NCI-H1092 treated with DMSO at 0.1 percent for 48 hours (cell line): ENCODE results near the gene RBSN.
"Not testable (repeated sequence)": the region's sequence is repeated elsewhere in the genome, so short reads cannot be mapped to it uniquely, and the experiment has no call there.

Source experiments
- DNase-seq: peaks from one replicate; lab custom pipeline; 2025; lab: John Stamatoyannopoulos, UW

RBSN gene

GRCh38 chr3:15098503-15099363 lies at the start of gene RBSN:
RBSN (minus strand) TSS chr3:15099148; CDS start chr3:15096120, 3,028 bp downstream.
- DNase-seq, result peak; percentile 92

- DNase-seq, result no peak
Observed at GRCh38 chr3:15148614-15149013, 49.7 kb upstream of the RBSN start.

GRCh38 chr3:15136885-15137284 lies 37.9 kb upstream of the RBSN start:
- DNase-seq, result not testable (repeated sequence)

GRCh38 chr3:15134968-15135367 lies 36.0 kb upstream of the RBSN start:
- DNase-seq, result not testable (repeated sequence)

GRCh38 chr3:15128403-15128802 lies 29.5 kb upstream of the RBSN start:
- DNase-seq, result not testable (repeated sequence)

- DNase-seq, result not testable (repeated sequence)
Observed at GRCh38 chr3:15126975-15127374, 28.0 kb upstream of the RBSN start.

- no peak for DNase-seq
Observed at GRCh38 chr3:15122398-15122797, 23.4 kb upstream of the RBSN start.

- DNase-seq, result no peak
Observed at GRCh38 chr3:15121936-15122335, 23.0 kb upstream of the RBSN start.

- peak; percentile 52 for DNase-seq
Observed at GRCh38 chr3:15120986-15121385, 22.0 kb upstream of the RBSN start.

- no peak for DNase-seq
Observed at GRCh38 chr3:15117011-15117410, 18.1 kb upstream of the RBSN start.

GRCh38 chr3:15116032-15116669 lies 17.2 kb upstream of the RBSN start:
- DNase-seq, result no peak

GRCh38 chr3:15114466-15115358 lies 15.8 kb upstream of the RBSN start:
- no peak for DNase-seq

GRCh38 chr3:15113884-15114283 lies 14.9 kb upstream of the RBSN start:
- no peak for DNase-seq

GRCh38 chr3:15113471-15113870 lies 14.5 kb upstream of the RBSN start:
- peak; percentile 38 for DNase-seq

- no peak for DNase-seq
Observed at GRCh38 chr3:15112011-15112410, 13.1 kb upstream of the RBSN start.

- DNase-seq, result no peak
Observed at GRCh38 chr3:15110206-15110605, 11.3 kb upstream of the RBSN start.

- DNase-seq, result no peak
Observed at GRCh38 chr3:15108869-15109268, 9.9 kb upstream of the RBSN start.

- peak; percentile 67 for DNase-seq
Observed at GRCh38 chr3:15108082-15108545, 9.2 kb upstream of the RBSN start.

GRCh38 chr3:15107075-15107947 lies 8.4 kb upstream of the RBSN start:
- no peak for DNase-seq

- no peak for DNase-seq
Observed at GRCh38 chr3:15102836-15103235, 3.9 kb upstream of the RBSN start.

- no peak for DNase-seq
Observed at GRCh38 chr3:15102256-15102655, 3.3 kb upstream of the RBSN start.
